PC-3 (cell line): Measurements from ENCODE around the gene THADA.

Experiments
- CTCF ChIP-seq: fragments of 300-600 bp; sonication (generic); conservative IDR thresholded peaks from 2 replicates; pipeline ENCODE4 v1.5.1; 2017; ENCODE audit warnings: antibody characterized with exemption, low read depth, mild to moderate bottlenecking, low read length
- EZH2 ChIP-seq: fragments of 300-600 bp; sonication (generic); IDR thresholded peaks from one replicate; pipeline ENCODE4 v1.6.1; 2017; ENCODE audit warnings: antibody characterized with exemption, mild to moderate bottlenecking, low read length; ENCODE audit not compliant: unreplicated experiment
- EZH2phosphoT487 ChIP-seq: fragments of 300-600 bp; sonication (generic); IDR thresholded peaks from 2 replicates; pipeline ENCODE4 v1.6.1; 2018; ENCODE audit warnings: mild to moderate bottlenecking, antibody characterized with exemption, low read length, borderline replicate concordance

GRCh38 chr2:43448822-43449110 lies 147.1 kb downstream of the THADA start:
- TF ChIP-seq CTCF (no peak), EZH2 (no peak), EZH2phosphoT487 (no peak)
